Dedifferentiated amniotic fluid mesenchymal stem cell (primary cell): ENCODE data around the gene AKAP1.

Source experiments
- DNase-seq: peaks from one replicate; pipeline ENCODE4 v3.0.0-alpha.2; 2016; ENCODE audit errors: extremely low spot score

The AKAP1 gene

GRCh38 chr17:57106107-57106835, 21.2 kb downstream of the AKAP1 start:
- DNase-seq: no peak

- DNase-seq: no peak
Measured at GRCh38 chr17:57106836-57107497, 21.9 kb downstream of the AKAP1 start.

GRCh38 chr17:57107498-57108101, 22.6 kb downstream of the AKAP1 start:
- no peak for DNase-seq

- no peak for DNase-seq
Measured at GRCh38 chr17:57108671-57109392, 23.8 kb downstream of the AKAP1 start.

- DNase-seq: no peak
Measured at GRCh38 chr17:57109393-57110151, 24.5 kb downstream of the AKAP1 start.

- DNase-seq: no peak
Measured at GRCh38 chr17:57110152-57110542, 25.1 kb downstream of the AKAP1 start.

- DNase-seq: no peak
Measured at GRCh38 chr17:57110579-57111325, 25.7 kb downstream of the AKAP1 start.

GRCh38 chr17:57111386-57111785, 26.3 kb downstream of the AKAP1 start:
- no peak for DNase-seq

GRCh38 chr17:57113011-57113410, 28.0 kb downstream of the AKAP1 start:
- no peak for DNase-seq

GRCh38 chr17:57113656-57114055, 28.6 kb downstream of the AKAP1 start:
- no peak for DNase-seq

GRCh38 chr17:57114085-57114673, 29.1 kb downstream of the AKAP1 start:
- no peak for DNase-seq

GRCh38 chr17:57115377-57115776, 30.3 kb downstream of the AKAP1 start:
- no peak for DNase-seq

GRCh38 chr17:57115916-57116315, 30.9 kb downstream of the AKAP1 start:
- DNase-seq: no peak

- no peak for DNase-seq
Measured at GRCh38 chr17:57117798-57118197, 32.8 kb downstream of the AKAP1 start.

- no peak for DNase-seq
Measured at GRCh38 chr17:57120814-57121213, 35.8 kb downstream of the AKAP1 start.

- DNase-seq: peak; percentile 26
Measured at GRCh38 chr17:57121308-57122042, 36.4 kb downstream of the AKAP1 start.

GRCh38 chr17:57124053-57124452, 39.0 kb downstream of the AKAP1 start:
- DNase-seq: no peak

- DNase-seq: no peak
Measured at GRCh38 chr17:57125406-57125805, 40.4 kb downstream of the AKAP1 start.

- no peak for DNase-seq
Measured at GRCh38 chr17:57125866-57126265, 40.8 kb downstream of the AKAP1 start.
